ENCODE data around the gene KIZ.

KIZ gene
- 0.66 to 7.8 (median 4.2) reads per million in 17 experiments for total RNA-seq

DNA sequence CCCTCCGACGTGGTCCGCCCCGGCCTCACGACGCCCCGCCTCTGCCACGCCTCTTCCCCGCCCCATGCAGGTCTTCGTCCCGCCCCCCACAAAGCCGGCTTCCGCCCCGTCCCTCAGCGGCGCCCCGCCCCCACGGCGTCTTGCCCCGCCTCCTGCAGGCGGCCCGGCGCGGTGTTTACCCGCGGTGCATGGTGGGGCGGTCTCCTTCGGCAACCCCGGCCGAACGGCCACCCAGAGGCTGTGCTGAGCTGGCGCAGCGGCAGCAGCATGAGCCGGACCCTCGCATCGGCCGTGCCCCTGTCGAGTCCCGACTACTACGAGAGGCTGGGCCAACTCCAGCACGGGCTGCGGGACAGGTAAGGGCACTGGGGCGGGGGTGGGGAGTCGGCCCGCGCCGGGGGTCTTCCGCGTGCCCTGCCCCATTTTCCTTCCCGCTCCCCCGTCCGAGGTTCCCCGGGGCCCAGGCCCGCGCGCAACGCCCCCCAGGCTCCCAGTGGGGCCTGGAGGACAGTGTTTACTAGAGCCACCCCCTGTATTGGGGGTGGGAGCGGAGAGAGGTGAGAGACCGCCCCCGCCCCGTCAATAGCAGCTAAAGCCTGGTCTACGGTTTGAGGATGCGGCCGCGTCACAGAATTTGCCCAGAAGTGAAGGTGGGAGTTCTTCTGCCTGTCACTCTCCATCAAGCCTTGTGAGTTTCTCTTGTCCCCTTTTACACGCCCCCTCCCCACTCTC is at the start of gene KIZ:
TSS of gene KIZ (plus strand) at position 234 of the 732 bp plus-strand sequence. CDS start at position 268, 34 bp downstream.
- DNase-seq = peak; percentile 97 to 99 (median 98)

DNA sequence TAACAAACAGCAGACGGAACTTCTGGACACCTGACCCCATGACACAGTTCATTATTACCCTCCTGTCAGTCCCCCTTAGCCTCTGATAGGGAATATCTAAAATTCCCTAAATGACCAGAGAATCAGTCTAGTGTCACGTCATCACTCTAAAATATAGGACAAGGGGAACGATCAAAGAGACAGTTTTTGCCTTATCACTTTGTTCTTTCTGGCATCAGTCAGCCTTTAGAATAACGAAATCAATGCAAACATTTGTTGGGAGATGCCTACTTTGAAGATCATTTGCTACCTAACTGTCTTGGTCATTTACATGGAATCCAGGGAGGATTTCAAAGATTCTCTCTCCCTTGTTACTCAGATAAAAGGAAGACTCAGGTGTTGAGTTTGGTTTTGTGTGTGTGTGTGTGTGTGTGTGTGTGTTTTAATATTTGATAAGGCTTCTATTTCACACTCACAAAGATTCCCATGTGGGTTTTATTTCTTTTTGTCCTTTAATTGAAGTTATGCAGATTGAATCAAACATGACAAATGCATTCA is 48.0 kb upstream of the KIZ start:
- DNase-seq = no peak

GRCh38 chr20:21082584-21082983 is 43.3 kb upstream of the KIZ start:
- no peak for DNase-seq

- DNase-seq = no peak
Measured at GRCh38 chr20:21083825-21084325, 42.0 kb upstream of the KIZ start.

DNA sequence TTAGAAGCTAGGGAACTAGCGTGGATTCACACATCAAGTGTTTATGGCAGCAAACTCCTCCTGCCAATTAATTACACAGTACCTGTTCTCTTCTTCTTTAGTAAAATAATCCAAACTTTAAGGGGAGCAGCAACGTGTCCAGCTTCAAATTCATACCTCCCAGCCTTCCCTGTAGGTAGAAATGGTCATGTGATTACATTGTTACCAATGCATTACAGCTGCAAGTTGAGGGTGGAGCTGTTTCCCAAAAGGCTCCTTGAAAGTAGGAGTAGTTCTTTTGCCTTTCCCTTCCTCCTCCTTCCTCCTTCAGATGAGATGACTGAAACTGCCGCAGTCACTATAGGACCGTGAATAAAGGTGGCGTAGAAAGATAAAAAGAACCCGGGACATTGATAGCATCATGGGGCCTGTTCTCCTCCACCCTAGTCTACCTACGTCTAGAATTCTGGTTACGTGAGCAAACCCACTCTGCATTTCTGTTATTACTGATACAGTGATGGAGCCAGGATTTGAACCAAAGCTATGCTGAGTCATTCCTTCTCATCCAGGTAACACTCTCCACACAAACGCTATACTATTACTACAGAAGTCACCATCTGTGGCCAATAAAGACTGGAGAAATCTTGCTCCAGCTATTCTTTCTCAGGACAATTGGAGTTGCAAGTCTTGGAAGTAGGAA is 37.9 kb upstream of the KIZ start:
- DNase-seq = no peak

DNA sequence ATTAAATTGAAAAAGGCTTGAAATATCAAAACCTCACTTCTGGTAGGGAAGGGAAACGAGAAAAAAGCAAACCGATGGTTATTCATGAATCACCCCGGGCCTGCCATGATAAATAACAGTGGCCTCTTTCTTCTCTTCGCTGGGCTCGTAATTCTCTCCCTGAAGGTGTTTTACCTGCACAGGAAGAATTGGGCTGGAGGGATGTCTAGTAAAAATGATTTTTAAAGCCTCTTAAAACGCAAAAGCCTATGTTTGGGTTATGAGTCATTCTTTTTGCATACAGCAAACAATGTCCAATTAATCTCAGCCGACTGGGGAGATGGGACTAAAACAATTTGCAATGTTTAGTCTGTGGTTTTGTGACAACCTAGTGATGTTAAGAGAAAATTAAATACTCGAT is 36.5 kb upstream of the KIZ start:
- DNase-seq = no peak

- DNase-seq = peak; percentile 33 to 64 (median 55)
Measured at GRCh38 chr20:21090111-21090618, 35.7 kb upstream of the KIZ start.

- no peak for DNase-seq
Measured at GRCh38 chr20:21090721-21091120, 35.2 kb upstream of the KIZ start.

- DNase-seq = peak in 1 of 4 experiments; percentile 14
Measured at GRCh38 chr20:21092806-21093205, 33.1 kb upstream of the KIZ start.

DNA sequence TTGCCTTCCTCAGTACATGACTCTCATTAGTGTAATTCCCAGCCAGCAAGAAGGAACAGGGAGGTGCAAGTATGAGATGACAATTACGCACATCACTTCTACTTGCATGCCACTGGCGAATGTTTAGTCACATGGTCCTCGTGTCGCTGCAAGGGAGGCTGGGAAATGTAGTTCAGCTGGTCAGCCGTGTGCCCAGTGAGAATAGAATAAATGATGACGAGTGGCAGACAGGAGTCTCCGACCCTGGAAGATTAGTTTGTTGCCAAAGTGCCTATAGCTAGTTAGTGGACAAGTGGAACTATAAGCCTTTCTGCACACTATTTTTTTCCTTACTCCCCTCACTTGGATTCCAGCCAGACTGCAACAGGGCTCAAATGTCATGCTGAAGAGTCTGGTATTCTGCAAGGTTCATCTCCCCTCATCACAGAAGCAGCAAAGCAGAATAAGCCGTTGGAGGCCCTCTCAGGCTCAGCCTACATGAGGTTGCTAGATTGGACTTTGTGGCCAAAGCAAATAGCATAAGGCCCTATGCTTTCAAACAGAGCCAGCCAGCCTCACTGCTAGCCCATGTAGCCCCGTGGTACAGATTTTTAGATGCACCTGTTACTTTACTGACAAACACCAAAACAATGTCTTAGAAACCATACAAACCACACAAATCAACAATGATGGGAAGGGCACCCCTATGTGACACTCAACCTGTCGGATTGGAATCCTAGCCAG is 29.4 kb upstream of the KIZ start:
- peak; percentile 28 to 62 (median 56) for DNase-seq

GRCh38 chr20:21099751-21100577 is 25.9 kb upstream of the KIZ start:
- peak; percentile 68 to 87 (median 82) for DNase-seq

DNA sequence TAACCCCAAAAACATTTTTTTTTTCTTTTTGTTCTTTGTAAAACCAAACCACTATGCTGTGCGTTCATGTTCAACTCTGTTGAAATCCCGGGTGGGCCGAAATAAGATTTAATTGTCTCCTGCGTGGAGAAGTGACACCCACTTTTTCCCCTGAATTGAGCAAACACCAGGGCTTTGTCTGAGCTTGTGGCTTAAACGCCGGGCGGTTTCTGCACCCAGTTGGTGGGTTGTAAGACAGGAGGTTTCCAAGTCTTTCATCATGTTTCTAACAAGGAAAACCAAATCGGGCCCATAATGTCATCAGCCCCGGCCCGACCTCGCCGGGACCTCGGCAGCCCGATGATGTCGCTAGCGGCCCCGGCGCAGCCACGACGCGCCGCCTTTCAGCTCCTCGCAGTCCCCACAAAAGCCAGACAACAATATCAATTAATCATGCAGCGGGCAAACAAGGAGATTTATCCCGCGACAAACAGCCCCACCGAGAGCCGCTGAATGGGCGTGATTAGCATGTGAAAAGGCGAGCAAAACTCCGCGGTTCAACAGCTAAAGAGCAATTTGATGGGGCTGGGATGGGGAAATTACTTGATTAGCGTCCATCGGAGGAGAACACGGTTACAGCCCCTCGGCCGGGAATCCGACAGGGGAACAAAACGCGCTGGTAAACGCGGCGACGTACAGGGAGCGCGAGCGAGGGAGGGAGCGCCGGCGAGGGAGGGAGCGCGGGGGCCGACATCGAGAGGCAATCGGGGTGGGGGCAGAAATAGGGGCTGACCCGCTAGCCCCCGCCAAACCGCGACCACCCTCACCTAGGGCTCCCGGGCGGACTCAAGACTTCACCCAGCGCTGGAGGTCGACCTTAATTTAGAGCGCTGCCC is 25.1 kb upstream of the KIZ start:
- peak; percentile 45 to 76 (median 56) for DNase-seq

DNA sequence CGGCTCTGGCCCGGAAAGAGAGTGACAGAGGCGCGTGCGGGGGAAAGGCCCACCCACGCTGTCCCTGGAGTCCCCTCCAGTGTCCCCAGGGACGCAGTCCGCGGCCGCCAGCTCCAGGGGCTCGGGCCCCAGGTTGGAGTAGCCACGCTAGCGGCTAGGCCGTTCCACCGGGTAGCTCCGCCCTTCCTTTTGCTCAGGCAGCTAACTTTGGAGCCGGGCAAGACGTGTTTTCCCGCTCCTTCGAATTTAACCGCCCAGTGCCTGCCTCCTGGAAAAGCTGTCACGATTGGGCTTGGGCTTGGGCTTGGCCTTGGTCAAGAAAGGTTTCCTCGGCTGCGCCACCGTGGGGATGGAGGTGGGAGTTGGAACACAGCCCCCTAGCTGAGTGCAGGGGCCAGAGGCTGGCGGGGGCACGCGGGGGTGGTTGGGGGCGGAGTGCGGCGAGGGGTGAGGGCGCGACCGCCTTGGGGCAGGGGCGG is 24.4 kb upstream of the KIZ start:
- DNase-seq = peak in 3 of 4 experiments; percentile 14 to 25 (median 17)

DNA sequence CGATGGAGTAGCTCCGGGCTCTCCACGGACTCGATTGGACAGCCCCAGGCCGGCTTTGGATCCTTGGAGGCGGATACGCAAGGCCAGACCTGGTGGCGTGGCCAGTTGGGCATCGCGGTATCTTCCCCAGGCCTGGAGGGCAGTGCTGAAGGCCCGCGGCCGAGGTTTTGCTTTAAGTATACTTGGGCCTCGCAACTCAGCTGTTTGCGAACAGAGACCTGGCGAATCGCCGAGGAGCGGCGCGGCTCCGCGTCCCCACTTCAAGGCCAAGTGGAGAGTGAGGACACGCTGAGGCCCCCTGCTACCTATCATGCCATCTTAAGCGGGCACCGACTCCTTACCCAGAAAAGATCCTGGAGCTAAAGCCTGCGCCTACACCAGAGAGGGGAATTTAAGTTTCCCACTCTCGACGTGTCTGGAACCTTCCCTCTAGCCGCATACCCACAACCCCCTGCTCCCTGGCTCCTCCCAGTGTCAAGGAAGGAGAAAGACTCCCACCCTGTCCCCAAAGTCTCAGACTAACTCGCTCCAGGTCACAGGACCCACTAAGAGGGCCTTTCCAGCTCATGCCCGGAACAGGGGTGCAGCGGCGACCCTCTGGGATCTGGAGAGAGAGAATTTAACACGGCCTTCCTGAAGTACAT is 23.8 kb upstream of the KIZ start:
- DNase-seq = peak in 1 of 4 experiments; percentile 17

DNA sequence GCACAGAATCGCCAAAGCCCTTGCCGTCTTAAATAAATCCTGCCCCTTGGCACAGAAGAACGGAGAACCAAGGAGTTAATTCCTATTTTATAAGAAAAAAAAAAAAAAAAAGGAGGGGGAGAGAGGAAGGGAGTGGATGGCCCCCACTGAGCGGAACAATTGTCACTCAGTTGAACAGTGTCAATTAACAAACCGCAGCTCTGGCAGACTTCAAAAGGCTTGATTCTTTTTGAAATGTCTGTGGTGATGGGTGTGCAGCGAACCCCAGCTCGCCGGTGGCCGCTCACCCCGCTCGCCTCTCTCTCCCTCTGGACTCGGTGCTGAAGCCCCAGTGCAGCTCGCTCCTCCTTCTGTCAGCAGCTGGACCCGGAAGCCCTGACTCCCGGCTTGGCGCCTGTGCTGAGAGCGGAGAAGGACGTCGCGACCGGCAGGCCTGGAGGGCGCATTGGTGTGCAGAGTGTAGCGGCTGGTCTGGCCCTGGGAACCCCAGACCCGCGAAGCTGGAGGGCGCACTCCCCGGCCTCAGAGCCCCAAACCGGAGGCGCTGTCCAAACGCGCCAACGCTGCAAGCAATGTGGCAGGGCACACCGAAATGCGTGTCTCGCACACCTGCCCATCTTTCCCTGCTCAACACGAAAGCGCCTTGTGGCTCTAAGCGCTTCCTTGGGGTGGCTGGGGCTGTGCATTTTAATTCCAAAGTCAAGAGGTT is 23.1 kb upstream of the KIZ start:
- DNase-seq = peak; percentile 30 to 70 (median 56)

DNA sequence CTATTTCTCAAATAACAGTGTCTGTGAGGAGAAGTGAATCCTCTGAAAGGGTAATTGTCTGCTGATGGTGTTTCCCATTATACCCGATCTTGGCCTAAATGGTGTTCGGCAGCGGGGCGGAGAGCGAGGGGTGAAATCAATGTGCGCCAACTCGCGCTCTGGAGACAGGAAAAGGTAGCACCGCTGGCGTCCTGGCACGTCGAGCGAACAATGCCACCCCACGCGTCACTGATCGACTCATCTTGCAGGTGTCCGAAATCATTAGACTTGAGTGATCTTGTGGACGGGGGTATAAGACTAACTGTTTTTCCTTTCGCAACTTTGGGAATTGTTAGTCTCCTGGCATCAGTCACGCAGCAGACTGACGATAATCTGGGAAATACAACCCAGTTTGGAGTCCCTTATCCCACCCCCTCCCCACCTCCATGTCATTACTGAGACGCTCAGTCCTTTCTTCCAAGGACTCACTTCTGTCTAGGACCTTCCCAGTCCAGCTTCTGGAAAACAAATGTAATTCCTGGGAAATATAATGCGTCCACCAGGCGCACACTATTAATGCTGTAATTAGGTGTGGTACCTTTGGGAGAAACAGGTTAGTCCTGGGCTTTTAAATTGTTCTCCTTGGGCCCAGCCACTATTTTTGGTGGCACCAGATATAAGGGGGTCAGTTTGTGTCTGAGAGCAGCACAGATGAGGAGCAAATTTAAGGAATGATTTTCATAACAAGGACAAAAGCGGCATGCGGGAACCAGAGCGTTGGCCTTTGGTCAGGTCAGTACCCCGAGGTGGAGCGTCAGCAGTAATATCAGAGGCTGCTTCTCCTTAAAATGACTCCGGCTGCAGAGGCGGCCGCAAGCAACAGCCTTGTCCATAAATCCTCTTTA is 22.1 kb upstream of the KIZ start:
- no peak for DNase-seq

- no peak for DNase-seq
Measured at GRCh38 chr20:21104466-21104761, 21.5 kb upstream of the KIZ start.

- no peak for DNase-seq
Measured at GRCh38 chr20:21104921-21105320, 21.0 kb upstream of the KIZ start.

All from suppressor macrophage (primary cell).